HCEC 1CT (cell line): ENCODE data around the gene OSCAR.
"Not testable (repeated sequence)": the region's sequence is repeated elsewhere in the genome, so short reads cannot be mapped to it uniquely, and the experiment has no call there.

ENCODE experiments used
- DNase-seq: peaks from one replicate; pipeline ENCODE4 v3.0.0-alpha.2; 2017

OSCAR gene

GRCh38 chr19:54124393-54124792, 23.8 kb upstream of the OSCAR start:
- no peak for DNase-seq

- no peak for DNase-seq
Measured at GRCh38 chr19:54123682-54124081, 23.1 kb upstream of the OSCAR start.

- no peak for DNase-seq
Measured at GRCh38 chr19:54121259-54121658, 20.7 kb upstream of the OSCAR start.

- peak; percentile 98 for DNase-seq
Measured at GRCh38 chr19:54115109-54116063, 14.8 kb upstream of the OSCAR start, which contains the start of the genes PRPF31 and TFPT. TSS of gene PRPF31 (plus strand) at chr19:54115754. CDS start at chr19:54118279, 2,525 bp downstream. TSS of gene TFPT (minus strand) at chr19:54115657. CDS start at chr19:54115269, 388 bp downstream.

GRCh38 chr19:54114340-54115108, 13.9 kb upstream of the OSCAR start:
- DNase-seq: no peak

GRCh38 chr19:54109651-54110050, 9.0 kb upstream of the OSCAR start:
- DNase-seq: no peak

- DNase-seq: no peak
Measured at GRCh38 chr19:54108496-54108895, 7.9 kb upstream of the OSCAR start.

GRCh38 chr19:54107876-54108490, 7.4 kb upstream of the OSCAR start:
- DNase-seq: no peak

GRCh38 chr19:54106716-54107115, 6.1 kb upstream of the OSCAR start:
- no peak for DNase-seq

GRCh38 chr19:54105796-54106195, 5.2 kb upstream of the OSCAR start:
- no peak for DNase-seq

GRCh38 chr19:54104998-54105715, 4.6 kb upstream of the OSCAR start:
- DNase-seq: no peak

- peak; percentile 97 for DNase-seq
Measured at GRCh38 chr19:54102421-54103169, 2.0 kb upstream of the OSCAR start, which contains the start of gene NDUFA3. TSS of gene NDUFA3 (plus strand) at chr19:54102855. CDS start at chr19:54102879, 24 bp downstream.

- not testable (repeated sequence) for DNase-seq
Measured at GRCh38 chr19:54099903-54100255, 724 bp downstream of the OSCAR start.

- DNase-seq: no peak
Measured at GRCh38 chr19:54099190-54099902, 1.3 kb downstream of the OSCAR start.

- peak; percentile 40 for DNase-seq
Measured at GRCh38 chr19:54096617-54097106, 3.9 kb downstream of the OSCAR start.

- DNase-seq: not testable (repeated sequence)
Measured at GRCh38 chr19:54095859-54096616, 4.6 kb downstream of the OSCAR start.

GRCh38 chr19:54095136-54095858, 5.3 kb downstream of the OSCAR start:
- no peak for DNase-seq

- no peak for DNase-seq
Measured at GRCh38 chr19:54094426-54095000, 6.1 kb downstream of the OSCAR start.

- DNase-seq: no peak
Measured at GRCh38 chr19:54084410-54084809, 16.2 kb downstream of the OSCAR start.
